Skin epidermis (tissue), 12 donors: Measurements from ENCODE around the gene TRIM28.
"Not testable (repeated sequence)": the region's sequence is repeated elsewhere in the genome, so short reads cannot be mapped to it uniquely, and the experiment has no call there.

Experiments used
- H3K27ac ChIP-seq, 21 experiments: fragments of 200-600 bp; sonication (generic) in 11 of 21; one replicate each; pipeline ENCODE4 v1.5.0; 2020; ENCODE audit warnings: mild to moderate bottlenecking in 3 of 21, inconsistent platforms in 2 of 21, moderate library complexity in 2 of 21
- H3K4me3 ChIP-seq, 7 experiments: fragments of 200-600 bp; sonication (generic) in 2 of 7; one replicate each; pipeline ENCODE4 v1.5.0; 2020; ENCODE audit warnings: inconsistent platforms in 2 of 7, mild to moderate bottlenecking in 2 of 7, moderate library complexity in 1 of 7

TRIM28 gene

GRCh38 chr19:58516964-58517833 lies 26.7 kb upstream of the TRIM28 start:
- Histone ChIP-seq H3K27ac (peak overlapping the region in 6 of 21 experiments; percentile 85 to 98 (median 97)), H3K4me3 (no peak overlapping the region)

GRCh38 chr19:58518256-58519086 lies 25.4 kb upstream of the TRIM28 start:
- Histone ChIP-seq H3K27ac (peak overlapping the region; percentile 81 to 98 (median 95)), H3K4me3 (peak overlapping the region; percentile 71 to 91 (median 81))

DNA sequence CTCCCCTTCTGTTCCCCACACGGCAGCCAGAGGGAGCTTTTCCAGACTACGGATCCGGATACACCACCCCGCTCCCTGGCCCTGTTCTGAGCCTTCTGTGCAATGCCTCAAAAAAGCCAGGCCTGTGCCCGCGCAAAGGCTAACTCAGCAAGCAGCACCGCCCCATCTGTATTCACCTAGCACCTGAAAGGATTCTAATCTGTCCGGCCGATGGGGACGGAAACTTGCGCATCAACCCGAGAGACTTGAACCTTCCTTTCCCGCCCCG lies 24.8 kb upstream of the TRIM28 start:
- H3K4me3 ChIP-seq = peak overlapping the region; percentile 71 to 91 (median 81)
- peak overlapping the region; percentile 81 to 98 (median 95) for H3K27ac ChIP-seq

GRCh38 chr19:58519355-58520256 lies 24.3 kb upstream of the TRIM28 start, which contains the start of gene ZBTB45:
Gene ZBTB45, minus strand, starts transcription at chr19:58519810. Its CDS starts 2,137 bp downstream, at chr19:58517673.
- H3K4me3 ChIP-seq = peak within 1 kb of the TSS; percentile 71 to 91 (median 81)
- H3K27ac ChIP-seq = peak within 1 kb of the TSS; percentile 81 to 98 (median 95)

DNA sequence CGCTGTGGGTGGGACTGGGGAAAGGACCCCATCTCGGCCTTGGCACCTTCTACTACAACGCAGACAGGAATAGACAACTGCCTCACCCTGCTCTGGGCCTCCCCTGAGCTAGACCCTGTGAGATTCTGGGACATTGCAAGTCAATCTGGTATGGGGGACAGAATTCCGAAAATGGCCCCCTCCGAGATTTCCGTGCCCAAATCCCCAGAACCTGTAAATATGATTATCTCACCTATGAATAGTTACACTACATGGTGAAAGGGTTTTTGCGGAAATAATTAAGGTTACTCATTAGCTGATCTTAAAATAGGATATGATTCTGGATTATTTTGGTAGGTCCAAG lies 23.6 kb upstream of the TRIM28 start:
- H3K27ac ChIP-seq = peak overlapping the region; percentile 81 to 98 (median 95)
- H3K4me3 ChIP-seq = peak overlapping the region; percentile 71 to 91 (median 81)

- Histone ChIP-seq H3K27ac (peak overlapping the region in 1 of 21 experiments; percentile 17), H3K4me3 (no peak overlapping the region)
These were observed 22.2 kb upstream of the TRIM28 start for GRCh38 chr19:58521651-58522050.

GRCh38 chr19:58522709-58523108 lies 21.2 kb upstream of the TRIM28 start:
- Histone ChIP-seq H3K27ac (no peak overlapping the region), H3K4me3 (no peak overlapping the region)

- Histone ChIP-seq H3K27ac (no peak overlapping the region), H3K4me3 (no peak overlapping the region)
These were observed 14.5 kb upstream of the TRIM28 start for GRCh38 chr19:58529405-58529804.

DNA sequence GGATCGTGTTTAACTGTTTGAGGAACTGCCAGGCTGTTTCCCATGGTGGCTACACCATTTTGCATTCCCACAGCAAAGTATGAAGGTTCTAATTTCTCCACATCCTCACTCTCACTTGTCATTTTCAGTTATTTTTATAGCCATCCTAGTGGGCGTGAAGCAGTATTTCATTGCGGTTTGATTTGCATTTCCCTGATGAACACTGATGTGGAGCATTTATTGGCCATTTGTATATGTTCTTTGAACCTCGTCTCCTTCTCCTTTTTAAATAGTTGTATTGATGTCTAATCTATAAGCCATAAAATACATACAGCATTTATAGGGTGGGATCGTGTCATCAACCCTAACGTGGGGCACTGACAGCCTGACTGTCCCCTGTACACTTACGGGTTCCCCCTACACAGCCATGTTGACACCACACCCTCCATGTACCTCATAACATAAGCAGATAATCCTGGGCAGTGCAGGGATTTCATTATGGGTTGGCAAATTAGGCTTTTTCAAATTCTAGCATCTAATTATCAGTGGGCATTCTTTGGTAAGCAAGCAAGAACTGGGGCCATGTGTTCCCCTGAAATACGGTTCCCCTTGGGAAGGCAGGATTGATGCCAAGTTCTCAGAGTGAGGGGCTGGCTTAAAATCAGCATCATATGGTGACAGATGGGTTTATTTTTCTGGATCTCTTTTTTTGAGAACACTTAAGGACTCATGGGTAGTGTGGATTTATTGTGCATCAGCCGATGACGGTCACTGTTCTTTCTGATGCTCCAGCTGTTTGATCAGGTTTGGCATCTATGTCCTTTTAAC lies 12.6 kb upstream of the TRIM28 start:
- Histone ChIP-seq H3K4me3 (no peak overlapping the region), H3K27ac (no peak overlapping the region)

DNA sequence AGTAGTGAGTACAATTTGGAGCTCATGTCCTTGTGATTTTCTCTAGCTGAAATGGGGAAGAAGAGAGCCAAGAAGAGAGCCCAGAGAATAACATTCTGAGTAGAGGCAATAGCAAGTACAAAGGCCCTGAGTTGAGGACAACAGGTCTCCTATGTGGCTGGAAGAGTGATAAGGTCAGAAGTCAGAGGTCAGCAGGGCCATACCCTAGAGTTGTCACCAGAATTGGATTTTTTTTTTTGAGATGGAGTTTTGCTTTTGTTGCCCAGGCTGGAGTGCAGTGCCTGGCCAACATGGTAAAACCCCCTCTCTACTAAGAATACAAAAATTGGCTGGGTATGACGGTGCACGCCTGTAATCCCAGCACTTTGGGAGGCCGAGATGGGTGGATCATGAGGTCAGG lies 8.0 kb upstream of the TRIM28 start:
- Histone ChIP-seq H3K4me3 (no peak overlapping the region), H3K27ac (no peak overlapping the region)

DNA sequence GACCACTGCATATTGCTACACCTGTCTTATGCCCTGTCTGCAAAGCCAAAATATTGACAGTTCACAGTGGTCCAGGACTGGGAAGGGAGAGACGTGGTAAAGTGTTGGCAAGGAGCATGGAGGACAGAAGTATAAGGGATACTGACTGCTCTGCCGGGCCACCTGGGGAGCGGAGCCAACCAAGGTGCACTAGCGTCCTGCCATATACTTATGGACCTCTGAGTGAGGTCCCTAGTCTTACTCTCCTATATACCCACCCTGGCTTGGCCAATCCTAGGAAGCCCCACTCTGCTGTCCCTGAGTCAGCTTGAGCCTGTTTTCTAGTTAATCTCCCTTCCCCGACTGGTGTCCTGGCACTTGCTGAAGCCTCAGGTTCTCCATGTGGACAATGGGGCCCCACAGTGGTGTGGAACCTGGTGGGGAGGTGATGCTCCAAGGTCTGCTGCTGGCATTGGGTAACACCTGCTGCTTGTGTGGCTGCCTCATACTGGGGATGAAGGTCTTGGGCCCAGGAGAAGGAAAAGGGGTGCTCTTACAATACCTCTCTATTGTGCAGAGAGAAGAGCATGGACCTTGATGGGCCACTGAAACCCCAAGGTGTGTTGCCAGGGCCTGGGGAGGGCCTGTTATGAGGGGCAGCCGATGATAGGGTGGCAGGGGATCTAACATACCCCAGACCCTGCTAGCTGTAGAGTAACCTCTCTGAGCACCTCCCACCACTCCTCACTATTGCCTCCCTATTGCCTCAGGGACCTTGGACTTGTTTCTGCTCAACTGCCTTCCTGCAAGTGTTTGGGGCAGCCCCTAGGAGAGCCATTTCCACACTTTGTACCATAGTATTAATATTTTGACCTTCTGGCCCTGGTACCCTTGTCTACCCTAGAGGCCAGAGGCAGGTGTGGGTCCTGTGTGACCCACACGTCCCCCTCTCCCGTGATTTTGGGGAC lies 6.7 kb upstream of the TRIM28 start:
- Histone ChIP-seq H3K4me3 (no peak overlapping the region), H3K27ac (no peak overlapping the region)

DNA sequence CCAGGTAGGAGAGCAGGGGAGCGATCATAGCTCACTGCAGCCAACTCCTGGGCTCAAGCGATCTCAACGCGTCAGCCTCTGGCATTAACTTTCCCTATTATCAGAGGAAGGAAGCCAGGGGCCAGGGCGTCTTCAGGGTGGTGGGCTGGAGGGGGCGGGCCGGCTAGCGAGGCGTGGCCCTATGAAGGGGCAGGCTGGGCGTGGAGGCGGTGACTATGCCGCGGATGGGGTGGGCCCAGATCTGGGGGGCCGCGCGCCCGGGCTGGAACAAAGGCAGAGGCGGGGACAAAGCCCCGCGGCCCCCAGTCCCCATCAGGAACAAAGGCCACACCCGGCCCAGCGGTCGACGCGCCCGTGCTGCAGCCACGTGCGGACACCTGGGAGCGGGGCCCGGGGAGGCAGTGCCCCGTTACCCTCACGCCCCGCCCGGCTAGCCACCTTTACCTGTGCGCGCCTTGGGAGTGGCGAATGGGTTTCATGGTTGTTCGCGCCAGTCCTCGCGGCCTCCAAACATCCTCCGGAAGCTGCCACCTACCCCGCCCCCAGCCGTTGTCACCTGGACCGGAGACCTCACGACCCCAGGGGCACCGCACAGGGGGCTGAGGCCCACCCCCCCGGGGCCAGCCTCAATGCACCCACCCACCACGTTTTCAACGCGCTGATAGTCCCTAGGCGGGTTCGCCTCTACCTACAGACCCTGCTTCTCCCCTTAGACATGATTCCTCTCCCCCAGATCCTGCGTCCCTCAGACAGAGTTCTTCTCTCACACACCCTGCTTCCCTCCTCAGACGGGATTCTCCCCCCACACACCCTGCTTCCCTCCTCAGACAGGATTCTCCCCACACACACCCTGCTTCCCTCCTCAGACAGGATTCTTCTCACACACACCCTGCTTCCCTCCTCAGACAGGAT lies 5.4 kb upstream of the TRIM28 start:
- Histone ChIP-seq H3K4me3 (peak overlapping the region; percentile 20 to 38 (median 32)), H3K27ac (peak overlapping the region in 13 of 21 experiments; percentile 18 to 85 (median 42))

DNA sequence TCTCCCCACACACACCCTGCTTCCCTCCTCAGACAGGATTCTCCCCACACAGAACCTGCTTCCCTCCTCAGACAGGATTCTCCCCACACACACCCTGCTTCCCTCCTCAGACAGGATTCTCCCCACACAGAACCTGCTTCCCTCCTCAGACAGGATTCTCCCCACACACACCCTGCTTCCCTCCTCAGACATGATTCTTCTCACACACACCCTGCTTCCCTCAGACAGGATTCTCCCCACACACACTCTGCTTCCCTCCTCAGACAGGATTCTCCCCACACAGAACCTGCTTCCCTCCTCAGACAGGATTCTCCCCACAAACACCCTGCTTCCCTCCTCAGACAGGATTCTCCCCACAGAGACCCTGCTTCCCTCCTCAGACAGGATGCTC lies 4.7 kb upstream of the TRIM28 start:
- H3K4me3 ChIP-seq = not testable (repeated sequence)
- H3K27ac ChIP-seq = peak overlapping the region in 1 of 21 experiments; percentile 40

DNA sequence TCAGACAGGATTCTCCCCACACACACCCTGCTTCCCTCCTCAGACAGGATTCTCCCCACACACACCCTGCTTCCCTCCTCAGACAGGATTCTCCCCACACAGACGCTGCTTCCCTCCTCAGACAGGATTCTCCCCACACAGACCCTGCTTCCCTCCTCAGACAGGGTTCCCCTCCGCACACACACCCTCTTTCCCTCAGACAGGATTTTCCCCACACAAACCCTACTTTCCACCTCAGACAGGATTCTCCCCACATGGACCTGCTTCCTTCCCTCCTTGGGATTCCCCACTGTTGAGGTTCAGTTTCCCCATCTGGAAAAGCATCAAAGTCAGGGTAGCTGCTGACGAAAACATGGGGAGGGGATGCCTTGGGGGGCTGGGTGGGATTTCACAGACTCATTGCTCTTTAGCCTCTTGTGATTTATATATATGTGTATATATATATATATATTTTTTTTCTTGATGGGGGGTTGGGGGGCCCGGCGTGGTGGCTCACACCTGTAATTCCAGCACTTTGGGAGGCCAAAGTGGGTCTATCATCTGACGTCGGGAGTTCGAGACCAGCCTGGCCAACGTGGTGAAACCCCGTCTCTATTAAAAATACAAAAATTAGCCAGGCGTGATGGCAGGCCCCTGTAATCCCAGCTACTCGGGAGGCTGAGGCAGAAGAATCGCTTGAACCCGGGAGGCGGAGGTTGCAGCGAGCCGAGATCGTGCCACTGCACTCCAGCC lies 1.1 kb upstream of the TRIM28 start:
- Histone ChIP-seq H3K4me3 (peak overlapping the region in 3 of 7 experiments; percentile 76 to 96 (median 93)), H3K27ac (peak overlapping the region in 20 of 21 experiments; percentile 76 to 96 (median 90))

DNA sequence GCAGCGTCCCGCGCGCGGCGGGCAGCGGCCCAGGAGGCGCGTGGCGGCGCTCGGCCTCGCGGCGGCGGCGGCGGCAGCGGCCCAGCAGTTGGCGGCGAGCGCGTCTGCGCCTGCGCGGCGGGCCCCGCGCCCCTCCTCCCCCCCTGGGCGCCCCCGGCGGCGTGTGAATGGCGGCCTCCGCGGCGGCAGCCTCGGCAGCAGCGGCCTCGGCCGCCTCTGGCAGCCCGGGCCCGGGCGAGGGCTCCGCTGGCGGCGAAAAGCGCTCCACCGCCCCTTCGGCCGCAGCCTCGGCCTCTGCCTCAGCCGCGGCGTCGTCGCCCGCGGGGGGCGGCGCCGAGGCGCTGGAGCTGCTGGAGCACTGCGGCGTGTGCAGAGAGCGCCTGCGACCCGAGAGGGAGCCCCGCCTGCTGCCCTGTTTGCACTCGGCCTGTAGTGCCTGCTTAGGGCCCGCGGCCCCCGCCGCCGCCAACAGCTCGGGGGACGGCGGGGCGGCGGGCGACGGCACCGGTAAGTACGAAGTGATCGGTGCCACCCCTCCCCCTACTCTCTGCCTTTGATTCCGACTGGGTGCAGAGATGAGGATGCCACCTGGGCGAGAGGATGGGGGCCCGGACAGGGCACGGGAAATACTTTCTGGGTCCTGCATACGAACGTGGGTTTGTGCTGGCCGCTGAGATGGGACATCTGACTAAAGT lies 874 bp downstream of the TRIM28 start:
- H3K4me3 ChIP-seq = peak overlapping the region; percentile 76 to 96 (median 94)
- H3K27ac ChIP-seq = peak overlapping the region in 20 of 21 experiments; percentile 76 to 96 (median 90)
